Activated naive CD4-positive, alpha-beta T cell treated with anti-CD3 and anti-CD28 coated beads for 36 hours (primary cell): ENCODE data around the gene GJD2. TPM values are rescaled to one million over a fixed set of nuclear protein-coding genes. Genes with fewer than 3 reads are reported as not detected.

Experiments
- CTCF ChIA-PET: fragments of 350-600 bp; sonication (Branson Sonifier 250); formaldehyde crosslinking; loops from one replicate; lab custom pipeline; 2021; ENCODE audit warnings: antibody characterized with exemption; lab: Charles Lee
- DNase-seq: peaks from one replicate; pipeline ENCODE4 v3.0.0-alpha.2; 2020
- H3K27ac Mint-ChIP-seq: one replicate; pipeline ENCODE4 v1.8.0; 2021; ENCODE audit warnings: mild to moderate bottlenecking, mixed read lengths
- H3K27me3 Mint-ChIP-seq: one replicate; pipeline ENCODE4 v1.8.0; 2021; ENCODE audit warnings: low read depth, mixed read lengths
- H3K36me3 Mint-ChIP-seq: one replicate; pipeline ENCODE4 v1.8.0; 2021; ENCODE audit warnings: low read depth, mixed read lengths
- H3K4me1 Mint-ChIP-seq: one replicate; pipeline ENCODE4 v1.8.0; 2021; ENCODE audit warnings: low read depth, mixed read lengths
- H3K4me3 Mint-ChIP-seq: one replicate; pipeline ENCODE4 v1.8.0; 2021; ENCODE audit warnings: mild to moderate bottlenecking, moderate library complexity, mixed read lengths
- H3K9me3 Mint-ChIP-seq: one replicate; pipeline ENCODE4 v1.8.0; 2021; ENCODE audit warnings: mixed read lengths
- intact Hi-C: fragments of 100-400 bp; cut with micrococcal nuclease; formaldehyde crosslinking; loops from one replicate; pipeline ENCODE4 v1.15.1; 2023
- total RNA-seq, 2 experiments: library from RNA; stranded (reverse); gene quantifications; one replicate each; pipeline ENCODE4 v1.2.3, GENCODE V29; 2021

GJD2 gene
- total RNA-seq, 2 experiments from 2014 or later, result not detected

DNA sequence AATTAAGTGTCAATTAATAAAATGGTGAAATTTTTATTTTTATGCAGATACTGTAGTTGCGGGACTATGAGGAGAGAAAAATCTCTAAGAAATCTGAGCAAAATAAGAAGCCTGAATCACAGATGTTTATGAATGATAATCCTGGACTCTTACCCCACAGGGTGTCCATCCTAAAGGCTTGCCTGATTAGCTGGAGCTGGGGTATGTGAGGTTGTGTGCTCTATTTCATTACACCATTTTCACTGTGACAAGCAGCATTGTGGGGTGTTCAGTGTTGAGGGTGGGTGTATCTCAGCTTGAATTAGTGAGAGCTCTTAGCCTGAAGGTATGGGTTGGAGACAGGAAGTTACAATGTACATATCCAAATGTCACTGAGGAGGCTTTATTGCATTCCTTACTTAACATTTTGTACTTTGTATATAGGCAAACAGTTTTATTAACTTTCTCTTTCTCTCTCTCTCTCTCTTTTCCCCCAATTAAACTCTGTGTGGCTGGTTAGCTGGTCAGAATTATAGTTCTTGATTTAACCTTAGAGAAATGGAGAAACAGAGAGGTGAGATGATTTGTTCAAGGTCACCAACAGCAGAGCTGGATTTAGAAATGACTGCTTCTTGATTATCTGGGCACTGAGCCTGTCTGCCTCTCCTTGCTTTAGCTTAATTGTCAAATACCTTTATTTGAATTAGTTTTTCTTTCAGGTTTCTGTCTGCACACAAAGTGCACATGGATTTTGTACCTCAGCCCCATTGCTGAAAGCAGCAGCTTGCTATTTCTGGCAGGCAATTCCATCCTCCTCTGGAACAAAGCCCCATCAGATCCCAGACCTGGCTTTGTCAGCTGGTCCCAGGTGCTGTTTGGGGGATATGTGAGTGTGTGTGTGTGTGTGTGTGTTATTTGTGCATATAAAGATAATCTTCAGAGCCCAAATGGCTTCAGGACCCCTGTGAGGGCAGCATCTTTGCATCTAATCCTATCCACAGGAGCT lies 35.8 kb downstream of the GJD2 start:
- H3K27ac Mint-ChIP-seq, result no peak overlapping the region
- intact Hi-C loops, result no loop called here
- peaks cover 32% of the 10 kb centered on the region for H3K27me3 Mint-ChIP-seq
- CTCF ChIA-PET, result no interaction called here
- no peak for DNase-seq
- H3K36me3 Mint-ChIP-seq, result no peaks in the 10 kb centered on the region
- no peaks in the 10 kb centered on the region for H3K4me1 Mint-ChIP-seq
- no peak overlapping the region for H3K4me3 Mint-ChIP-seq
- no peaks in the 10 kb centered on the region for H3K9me3 Mint-ChIP-seq

DNA sequence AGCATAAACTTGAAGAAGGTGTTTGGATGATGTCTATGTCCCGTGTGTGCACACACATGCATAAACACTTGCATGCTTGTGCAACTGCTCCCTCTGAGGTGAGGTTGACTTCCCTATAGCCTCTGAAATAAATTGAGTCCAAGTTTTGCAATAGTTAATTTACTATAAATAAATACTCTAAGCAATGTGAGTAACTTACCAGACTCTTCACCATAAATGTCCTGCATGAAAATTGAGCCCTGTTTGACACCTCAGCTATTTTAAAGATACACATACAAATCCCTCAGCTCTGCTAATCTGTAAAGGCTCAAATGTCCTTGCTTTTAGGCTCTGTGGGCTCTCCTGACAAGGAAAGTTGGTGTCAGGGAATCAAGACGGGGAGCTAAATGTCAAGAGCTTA lies 37.1 kb downstream of the GJD2 start:
- intact Hi-C loops, result no loop called here
- no peak for DNase-seq
- Mint-ChIP-seq H3K36me3 (no peaks in the 10 kb centered on the region), H3K9me3 (no peaks in the 10 kb centered on the region), H3K27me3 (peaks cover 22% of the 10 kb centered on the region), H3K4me3 (no peak overlapping the region), H3K27ac (no peak overlapping the region), H3K4me1 (no peaks in the 10 kb centered on the region)
- CTCF ChIA-PET, result no interaction called here

DNA sequence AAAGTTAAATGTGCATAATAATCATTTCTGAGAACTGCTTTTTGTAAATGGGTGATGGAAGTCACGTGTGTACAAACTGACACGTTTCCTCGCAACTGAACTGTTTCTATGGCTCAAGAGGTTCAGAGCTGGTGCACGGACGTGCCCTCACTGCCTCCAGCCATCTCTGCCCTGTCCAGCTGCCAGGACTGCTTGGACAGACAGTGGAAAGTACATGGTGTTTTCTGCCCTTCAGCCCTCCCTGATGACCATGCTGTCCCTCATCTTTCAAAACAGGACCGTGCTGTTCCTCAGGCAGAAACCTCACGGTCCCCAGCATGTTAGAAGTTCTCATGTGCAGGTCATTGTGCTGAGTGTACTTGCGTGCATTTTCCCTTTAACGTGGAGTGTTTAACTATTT lies 38.7 kb downstream of the GJD2 start:
- intact Hi-C loops, result no loop called here
- CTCF ChIA-PET, result no interaction called here
- H3K4me3 Mint-ChIP-seq, result no peak overlapping the region
- peaks cover 18% of the 10 kb centered on the region for H3K27me3 Mint-ChIP-seq
- H3K27ac Mint-ChIP-seq, result no peak overlapping the region
- no peak for DNase-seq
- H3K9me3 Mint-ChIP-seq, result no peaks in the 10 kb centered on the region
- H3K4me1 Mint-ChIP-seq, result no peaks in the 10 kb centered on the region
- no peaks in the 10 kb centered on the region for H3K36me3 Mint-ChIP-seq

DNA sequence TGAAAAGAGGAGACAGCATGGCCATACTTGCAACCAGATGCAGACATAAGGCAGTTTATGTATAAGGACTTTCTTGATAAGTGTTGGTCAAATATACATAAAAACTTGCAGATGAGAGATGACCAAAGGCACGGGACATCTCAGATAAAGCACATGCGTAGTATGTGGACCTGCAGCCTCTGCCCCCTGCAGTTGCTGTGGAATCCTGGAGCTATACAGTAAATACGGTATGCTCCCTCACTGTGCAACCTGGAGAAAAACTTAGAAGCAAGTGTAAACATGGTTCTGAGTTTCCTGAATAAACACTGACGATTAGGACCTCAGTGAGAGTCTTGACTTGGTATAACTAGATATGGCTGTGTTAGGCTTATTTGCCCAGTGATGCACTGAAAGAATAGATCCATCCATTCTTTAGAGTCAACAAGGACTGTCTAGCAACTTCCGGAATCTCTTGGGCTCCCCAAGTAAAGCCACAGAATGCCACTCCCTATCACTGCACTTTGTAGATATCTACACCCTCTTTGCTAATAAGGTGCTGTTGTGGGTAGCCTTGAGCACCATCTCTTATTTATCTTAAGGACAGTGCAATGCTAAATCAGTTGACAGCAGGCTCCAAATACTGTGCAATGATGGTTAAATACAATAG lies 40.2 kb downstream of the GJD2 start:
- Mint-ChIP-seq H3K4me1 (no peaks in the 10 kb centered on the region), H3K27ac (no peak overlapping the region), H3K36me3 (no peaks in the 10 kb centered on the region), H3K9me3 (no peaks in the 10 kb centered on the region), H3K4me3 (no peak overlapping the region), H3K27me3 (peaks cover 15% of the 10 kb centered on the region)
- CTCF ChIA-PET, result interaction anchor here (0.6 kb wide), 1 partner anchor 20 kb away, joined by 3 read pairs; no protein-coding TSS in a partner anchor
- intact Hi-C loops, result no loop called here
- no peak for DNase-seq

DNA sequence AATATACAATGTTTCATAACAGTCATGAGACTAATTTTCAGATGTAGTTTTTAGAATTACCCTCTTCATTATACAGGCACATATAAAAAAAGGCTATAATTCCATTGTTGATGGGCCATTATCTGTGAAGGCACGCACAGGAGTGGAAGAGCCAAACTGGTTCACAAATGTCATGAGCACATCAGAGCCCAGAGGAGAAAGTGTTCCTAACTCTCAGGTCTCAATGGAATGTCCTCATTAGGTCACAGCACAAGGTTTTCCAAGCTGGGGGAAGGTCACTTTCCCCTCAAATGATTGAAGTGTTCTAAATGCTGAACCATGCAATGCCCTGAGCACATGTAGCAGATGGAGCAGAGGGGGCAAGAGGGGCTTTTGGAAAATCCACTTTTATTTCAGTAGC lies 41.2 kb downstream of the GJD2 start:
- Mint-ChIP-seq H3K9me3 (no peaks in the 10 kb centered on the region), H3K36me3 (no peaks in the 10 kb centered on the region), H3K27ac (no peak overlapping the region), H3K27me3 (peaks cover 16% of the 10 kb centered on the region), H3K4me3 (no peak overlapping the region), H3K4me1 (no peaks in the 10 kb centered on the region)
- CTCF ChIA-PET, result no interaction called here
- DNase-seq, result no peak
- intact Hi-C loops, result no loop called here

DNA sequence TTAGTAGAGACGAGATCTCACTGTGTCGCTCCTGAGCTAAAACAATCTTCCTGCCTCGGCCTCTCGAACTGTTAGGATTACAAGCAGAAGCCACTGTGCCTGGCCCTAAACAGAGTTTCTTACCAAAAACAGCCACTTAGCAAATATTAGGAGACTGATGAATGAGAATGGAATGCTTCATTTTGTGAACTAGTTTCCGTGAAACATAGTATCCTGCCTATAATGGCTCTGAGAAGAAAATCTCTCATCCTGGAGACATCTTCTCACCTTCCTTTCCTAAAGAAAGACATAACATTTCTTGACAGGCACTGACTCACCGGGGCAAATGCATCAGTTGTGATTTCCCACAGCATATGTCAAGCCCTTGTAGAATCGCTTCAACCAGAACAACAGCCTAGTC lies 44.9 kb downstream of the GJD2 start:
- no peaks in the 10 kb centered on the region for H3K4me1 Mint-ChIP-seq
- no peak overlapping the region for H3K4me3 Mint-ChIP-seq
- DNase-seq, result no peak
- intact Hi-C loops, result no loop called here
- H3K27me3 Mint-ChIP-seq, result peaks cover 20% of the 10 kb centered on the region
- no peak overlapping the region for H3K27ac Mint-ChIP-seq
- CTCF ChIA-PET, result no interaction called here
- H3K9me3 Mint-ChIP-seq, result no peaks in the 10 kb centered on the region
- no peaks in the 10 kb centered on the region for H3K36me3 Mint-ChIP-seq

DNA sequence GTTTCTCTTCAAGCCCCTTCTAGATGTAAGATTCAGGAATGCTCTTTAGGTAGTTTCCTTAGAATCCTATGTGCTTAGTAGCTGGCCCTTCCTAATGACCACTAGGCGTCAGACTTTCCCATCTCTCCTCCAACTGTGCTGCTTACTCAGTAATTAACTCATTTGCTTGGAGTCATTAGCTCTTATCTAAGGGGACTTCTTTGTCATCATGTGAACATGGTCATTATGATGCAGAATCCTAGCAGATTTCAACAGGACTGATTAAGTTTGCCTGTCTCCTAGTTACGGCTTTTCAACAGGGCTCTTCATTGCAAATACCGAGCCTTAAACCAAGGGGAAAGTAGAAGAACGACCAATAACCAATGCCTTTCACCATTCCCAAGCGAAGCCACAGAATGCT lies 46.4 kb downstream of the GJD2 start:
- no peak overlapping the region for H3K4me3 Mint-ChIP-seq
- no peaks in the 10 kb centered on the region for H3K36me3 Mint-ChIP-seq
- no peak overlapping the region for H3K27ac Mint-ChIP-seq
- H3K9me3 Mint-ChIP-seq, result no peaks in the 10 kb centered on the region
- H3K4me1 Mint-ChIP-seq, result no peaks in the 10 kb centered on the region
- peaks cover 24% of the 10 kb centered on the region for H3K27me3 Mint-ChIP-seq
- intact Hi-C loops, result loop anchor here (1.0 kb wide), 1 partner anchor 212 kb away; no protein-coding TSS in a partner anchor
- CTCF ChIA-PET, result interaction anchor here (0.5 to 1.2 kb wide), 3 partner anchors 144 to 1263 kb away, joined by 3 to 4 read pairs (median 4); no protein-coding TSS in a partner anchor
- no peak for DNase-seq

DNA sequence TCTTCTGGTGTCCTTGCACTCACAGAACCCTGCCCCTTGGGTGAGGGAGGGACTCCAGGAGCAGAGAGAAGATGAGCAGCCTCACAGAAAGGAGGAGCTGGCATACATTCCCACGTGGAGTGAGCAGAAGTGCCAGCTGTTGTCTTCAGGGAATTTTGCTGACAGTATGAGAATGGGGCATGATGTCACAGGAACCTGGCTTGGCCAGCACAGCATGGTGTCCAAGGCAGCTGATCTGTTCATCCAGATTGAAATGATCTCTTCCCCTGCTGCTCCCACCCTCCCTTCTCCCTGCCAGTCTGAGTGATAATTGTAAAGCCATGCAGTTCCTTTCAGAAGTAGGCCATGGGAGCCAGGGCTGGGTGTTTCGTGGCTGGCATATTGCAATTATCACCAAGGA lies 53.3 kb downstream of the GJD2 start:
- no peak overlapping the region for H3K4me3 Mint-ChIP-seq
- no peak for DNase-seq
- no peaks in the 10 kb centered on the region for H3K9me3 Mint-ChIP-seq
- H3K27me3 Mint-ChIP-seq, result peaks cover 7% of the 10 kb centered on the region
- intact Hi-C loops, result no loop called here
- no peaks in the 10 kb centered on the region for H3K4me1 Mint-ChIP-seq
- H3K27ac Mint-ChIP-seq, result no peak overlapping the region
- CTCF ChIA-PET, result no interaction called here
- no peaks in the 10 kb centered on the region for H3K36me3 Mint-ChIP-seq

Other genes with a start within 250 kb of the GJD2 start
- 10 to 100 TPM; 66.5 to 67.2 TPM for gene GOLGA8B, start 171.3 kb downstream of the GJD2 start, total RNA-seq
- not detected for gene ACTC1, start 40.6 kb upstream of the GJD2 start, total RNA-seq
- 10 to 100 TPM; 30.8 to 31.3 TPM for gene AQR, start 214.7 kb upstream of the GJD2 start, total RNA-seq
- 10 to 100 TPM; 36.4 to 39.4 TPM for gene ZNF770, start 233.3 kb upstream of the GJD2 start, total RNA-seq